Stimulated activated CD8-positive, alpha-beta memory T cell treated with anti-CD3 and anti-CD28 coated beads, Interleukin-4, amount 100 ng/mL, for 48 hours (primary cell): ENCODE data around the gene SCUBE2.
"Not testable (repeated sequence)": the region's sequence is repeated elsewhere in the genome, so short reads cannot be mapped to it uniquely, and the experiment has no call there.

ENCODE experiments used
- DNase-seq: peaks from one replicate; pipeline ENCODE4 v3.0.0-alpha.2; 2020

Gene SCUBE2

DNA sequence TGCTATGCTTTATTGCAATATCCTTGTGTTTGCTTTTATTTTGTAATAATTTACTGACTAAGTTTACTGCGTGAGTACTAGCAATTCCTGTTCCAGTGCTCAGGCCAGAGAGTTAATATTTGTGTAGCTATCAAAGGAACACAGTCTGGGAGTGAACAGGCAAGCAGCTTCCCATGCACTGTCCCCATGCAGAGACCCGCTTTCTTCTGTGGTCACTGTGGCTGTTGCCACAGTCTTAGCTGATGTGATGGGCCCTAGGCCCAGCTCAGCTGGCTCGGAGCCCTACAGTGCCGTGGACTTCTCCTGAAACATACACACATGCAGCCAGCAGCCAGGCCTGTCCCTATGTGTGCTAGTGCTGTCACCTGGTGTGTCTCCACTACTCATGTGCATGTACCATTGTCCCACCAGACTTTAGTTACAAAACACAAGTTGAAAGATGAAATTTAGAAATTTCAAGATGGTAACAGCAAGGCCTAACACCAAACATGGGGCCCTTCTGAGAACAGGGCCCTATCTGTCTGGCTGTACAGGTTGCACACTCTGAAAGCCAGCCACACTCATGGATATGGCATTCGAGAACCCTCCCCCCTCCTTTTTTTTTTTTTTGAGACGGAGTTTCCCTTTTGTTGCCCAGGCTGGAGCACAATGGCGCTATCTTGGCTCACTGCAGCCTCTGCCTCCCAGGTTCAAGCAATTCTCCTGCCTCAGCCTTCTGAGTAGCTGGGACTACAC, 12.3 kb upstream of the SCUBE2 start:
- no peak for DNase-seq

DNA sequence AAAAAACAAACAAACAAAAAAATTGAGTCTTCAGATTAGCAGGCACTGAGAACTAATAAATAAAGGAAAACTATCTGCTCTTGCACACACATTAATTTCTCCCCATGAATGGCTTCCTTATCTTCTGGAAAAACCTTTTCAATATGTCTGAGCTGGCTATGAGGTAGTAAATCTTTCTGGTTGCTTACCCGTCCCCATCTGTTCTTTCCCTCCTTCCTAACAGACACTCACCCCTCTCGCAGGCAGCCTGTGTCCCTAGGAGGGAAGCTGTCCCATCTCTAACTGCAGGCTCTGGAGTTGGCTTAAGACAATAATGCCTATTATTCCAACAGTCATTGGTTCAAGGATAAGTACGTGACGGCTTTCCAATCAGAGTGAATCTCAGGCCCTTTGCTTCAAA, 8.2 kb upstream of the SCUBE2 start:
- DNase-seq: no peak

GRCh38 chr11:9098455-9098854, 7.1 kb upstream of the SCUBE2 start:
- not testable (repeated sequence) for DNase-seq

GRCh38 chr11:9097186-9097943, 6.0 kb upstream of the SCUBE2 start:
- DNase-seq: not testable (repeated sequence)

- DNase-seq: no peak
Observed at GRCh38 chr11:9096427-9096826, 5.0 kb upstream of the SCUBE2 start.

- peak; percentile 49 for DNase-seq
Observed at GRCh38 chr11:9095421-9095820, 4.0 kb upstream of the SCUBE2 start.

DNA sequence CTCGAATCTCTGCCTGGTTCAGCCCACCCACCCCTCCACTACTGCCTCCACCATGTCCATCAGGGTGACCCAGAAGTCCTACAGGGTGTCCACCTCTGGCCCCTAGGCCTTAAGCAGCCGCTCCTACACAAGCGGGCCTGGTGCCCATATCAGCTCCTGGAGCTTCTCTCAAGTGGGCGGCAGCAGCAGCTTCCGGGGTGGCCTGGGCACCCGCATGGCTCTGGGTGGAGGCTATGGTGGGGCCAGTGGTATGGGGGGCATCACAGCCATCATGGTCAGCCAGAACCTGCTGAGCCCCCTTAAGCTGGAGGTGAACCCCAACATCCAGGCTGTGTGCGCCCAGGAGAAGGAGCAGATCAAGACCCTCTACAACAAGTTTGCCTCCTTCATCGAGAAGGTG, 3.0 kb upstream of the SCUBE2 start:
- no peak for DNase-seq

- DNase-seq: no peak
Observed at GRCh38 chr11:9092853-9093778, 1.7 kb upstream of the SCUBE2 start.

GRCh38 chr11:9092072-9092471, 673 bp upstream of the SCUBE2 start:
- no peak for DNase-seq

- no peak for DNase-seq
Observed at GRCh38 chr11:9090488-9091043, 833 bp downstream of the SCUBE2 start.

DNA sequence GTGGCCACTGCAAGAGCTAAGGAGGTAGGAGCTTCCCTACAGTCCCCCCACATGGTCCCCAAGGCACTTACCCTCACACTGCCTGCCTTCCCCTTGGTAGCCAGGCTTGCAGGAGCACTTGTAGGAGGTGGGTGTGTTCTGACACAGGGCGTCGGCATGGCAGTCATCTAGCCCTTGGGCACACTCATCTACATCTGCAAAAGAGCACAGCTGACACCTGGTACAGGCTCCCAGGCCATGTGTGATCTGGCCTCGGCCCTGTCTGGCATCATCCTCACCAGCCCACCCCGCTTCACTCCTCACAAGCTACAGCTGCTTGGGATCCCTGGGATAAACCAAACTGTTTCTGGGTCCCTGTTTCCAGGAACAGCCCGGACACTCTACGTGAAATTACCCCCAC, 1.8 kb downstream of the SCUBE2 start:
- DNase-seq: no peak

- no peak for DNase-seq
Observed at GRCh38 chr11:9089061-9089460, 2.3 kb downstream of the SCUBE2 start.

GRCh38 chr11:9082575-9082974, 8.8 kb downstream of the SCUBE2 start:
- DNase-seq: no peak

DNA sequence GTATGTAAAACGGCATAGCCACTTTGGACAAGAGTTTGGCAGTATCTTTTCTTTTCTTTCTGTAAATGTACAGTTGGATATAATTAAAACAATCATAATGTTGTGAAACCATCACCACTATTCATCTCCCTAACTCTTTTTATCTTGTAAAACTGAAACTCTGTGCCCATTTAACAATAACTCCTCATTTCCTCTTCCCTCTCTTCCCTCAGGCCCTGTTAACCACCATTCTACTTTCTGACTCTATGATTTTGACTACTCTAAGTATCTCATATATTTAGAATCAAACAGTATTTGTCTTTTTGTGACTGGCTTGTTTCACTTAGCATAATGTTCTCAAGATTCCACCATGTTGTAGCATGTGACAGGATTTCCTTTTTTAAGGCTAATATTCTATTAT, 10.2 kb downstream of the SCUBE2 start:
- DNase-seq: no peak

GRCh38 chr11:9078113-9079086, 13.0 kb downstream of the SCUBE2 start:
- no peak for DNase-seq

DNA sequence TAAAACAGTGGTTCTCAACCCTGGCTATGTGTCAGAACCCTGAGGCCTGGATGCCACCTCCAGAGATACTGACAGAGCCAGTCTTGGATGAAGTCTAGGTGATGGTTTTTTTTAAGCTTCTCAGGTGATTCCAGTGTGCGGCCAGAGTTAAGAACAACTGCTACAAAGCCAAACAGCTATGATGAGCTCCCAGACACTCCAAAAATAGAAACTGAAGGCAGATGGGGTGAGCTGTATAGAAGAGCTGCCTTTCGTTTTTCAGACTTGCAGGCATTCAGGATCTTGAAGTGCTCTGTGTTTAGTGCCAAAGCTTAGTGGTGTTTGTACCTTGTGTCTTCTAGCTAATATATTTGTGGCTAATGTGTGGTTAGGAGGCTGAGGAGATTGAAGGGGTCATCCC, 14.2 kb downstream of the SCUBE2 start:
- DNase-seq: no peak

- no peak for DNase-seq
Observed at GRCh38 chr11:9076661-9077060, 14.7 kb downstream of the SCUBE2 start.

DNA sequence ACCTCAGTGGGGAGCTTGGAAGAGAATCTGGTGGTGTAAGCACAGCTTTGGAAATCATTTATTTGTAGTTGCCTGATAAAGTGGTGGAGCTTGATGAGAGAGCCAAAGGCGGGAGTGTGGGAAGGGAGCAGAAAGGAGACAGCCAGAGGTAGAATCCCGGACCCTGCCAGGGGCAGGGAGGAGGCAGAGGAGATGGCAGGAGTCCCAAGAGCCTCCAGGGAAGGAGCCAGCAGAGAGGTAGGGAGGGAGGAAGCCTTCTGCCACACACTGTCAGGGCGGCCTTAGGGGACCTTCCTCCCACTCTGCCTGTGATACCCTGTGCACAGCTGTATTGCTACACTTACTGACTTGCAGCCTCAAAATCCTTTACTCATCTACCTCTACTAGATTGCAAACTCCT, 15.4 kb downstream of the SCUBE2 start:
- DNase-seq: no peak

DNA sequence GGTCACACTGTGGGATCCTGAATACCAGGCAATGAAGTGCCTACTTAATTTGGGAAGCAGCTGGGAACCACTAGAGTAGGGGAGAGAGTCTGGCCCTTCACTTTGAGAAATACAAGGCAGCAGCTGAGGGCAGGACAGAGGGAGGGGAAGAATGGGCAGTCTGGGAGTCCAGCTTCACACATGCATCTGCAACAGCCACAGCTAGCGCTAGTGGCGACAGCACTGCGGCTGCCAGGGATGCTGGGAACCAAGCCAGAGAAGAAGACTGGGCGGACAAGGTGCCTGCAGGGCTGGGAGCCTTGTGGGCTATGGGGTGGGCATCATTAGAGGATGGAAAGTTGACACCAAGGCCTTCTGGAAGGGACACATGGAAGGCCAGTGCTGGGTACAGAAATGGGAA, 15.8 kb downstream of the SCUBE2 start:
- DNase-seq: no peak

DNA sequence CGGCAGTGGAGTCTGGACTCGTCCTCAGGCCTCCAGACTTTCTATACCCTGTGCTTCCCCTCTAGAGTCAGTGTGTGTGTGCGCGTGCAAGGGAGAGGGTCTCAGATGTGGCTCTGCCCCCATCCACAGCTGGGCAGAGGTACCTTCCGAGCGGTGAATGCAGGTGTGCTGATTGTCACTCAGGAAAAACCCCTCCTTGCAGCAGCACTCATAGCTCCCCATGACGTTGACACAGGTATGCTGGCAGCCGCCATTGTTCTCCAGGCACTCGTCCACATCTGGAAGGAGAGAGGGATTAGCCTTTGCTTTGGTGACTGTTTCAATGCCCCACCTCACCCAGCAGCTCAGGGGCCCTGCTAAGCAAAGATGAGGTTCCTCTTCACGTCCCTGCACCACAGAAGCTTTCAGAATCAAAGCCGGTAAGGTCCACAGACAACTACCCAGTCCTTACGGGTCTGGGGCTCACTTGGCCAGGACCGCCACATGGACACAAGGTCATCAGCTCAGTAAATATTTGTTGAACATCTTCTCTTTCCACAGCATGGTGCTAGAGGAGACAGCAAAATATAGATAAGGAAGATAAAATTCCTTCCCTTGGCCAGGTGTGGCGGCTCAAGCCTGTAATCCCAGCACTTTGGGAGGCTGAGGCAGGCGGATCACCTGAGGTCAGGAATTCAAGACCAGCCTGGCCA, 16.9 kb downstream of the SCUBE2 start:
- no peak for DNase-seq
